Panc1 (cell line): ENCODE results near the gene OSGIN1. TPM values are rescaled to one million over a fixed set of nuclear protein-coding genes. Genes with fewer than 3 reads are reported as not detected.

Source experiments
- ATAC-seq: fragments of 200-7000 bp; cut with Tn5 transposase; 2 replicates; pipeline ENCODE4 v1.9.1; 2020; ENCODE audit warnings: mild to moderate bottlenecking, moderate library complexity
- BruUV-seq: library from RNA; stranded (reverse); fragments of 400-500 nt; replicated peaks from 2 replicates; lab custom pipeline; 2021; lab: Mats Ljungman, UMichigan
- CTCF ChIA-PET: fragments of 300-600 bp; sonication (Branson Sonifier 250); formaldehyde crosslinking; loops from one replicate; lab custom pipeline; 2022; ENCODE audit warnings: antibody characterized with exemption; lab: Charles Lee
- POLR2A ChIA-PET: fragments of 300-600 bp; sonication (Branson Sonifier 250); formaldehyde crosslinking; loops from one replicate; lab custom pipeline; 2022; ENCODE audit warnings: antibody characterized with exemption; lab: Charles Lee
- DNase-seq: peaks from one replicate; pipeline ENCODE4 v3.0.0-alpha.2; 2010; ENCODE audit warnings: low read depth, low spot score
- H3K27ac ChIP-seq: 2 replicates; pipeline ENCODE4 v1.5.1; 2011; ENCODE audit warnings: mild to moderate bottlenecking, low read length, inconsistent platforms
- H3K27me3 ChIP-seq: fragments of 200-500 bp; sonication (Bioruptor generic); 2 replicates; pipeline ENCODE4 v1.6.0; 2014; ENCODE audit warnings: low read length, inconsistent platforms; ENCODE audit not compliant: control insufficient read depth, insufficient read depth
- H3K36me3 ChIP-seq: fragments of 200-500 bp; sonication (Bioruptor generic); 2 replicates; pipeline ENCODE4 v1.5.1; 2014; ENCODE audit warnings: inconsistent platforms, mild to moderate bottlenecking, low read length, moderate library complexity; ENCODE audit not compliant: control insufficient read depth, insufficient read depth
- H3K4me1 ChIP-seq: 2 replicates; pipeline ENCODE4 v1.5.1; 2011; ENCODE audit warnings: inconsistent platforms, mild to moderate bottlenecking, low read length, moderate library complexity; ENCODE audit not compliant: control insufficient read depth, insufficient read depth
- H3K4me3 ChIP-seq, 2 experiments: 2 replicates each; pipeline ENCODE4 v1.5.1; 2011 to 2012; ENCODE audit warnings: low read depth in 2 of 2, low read length in 2 of 2, mild to moderate bottlenecking in 2 of 2, inconsistent platforms in 1 of 2, moderate library complexity in 1 of 2
- H3K9me3 ChIP-seq: fragments of 200-500 bp; sonication (Bioruptor generic); 2 replicates; pipeline ENCODE4 v1.5.1; 2014; ENCODE audit warnings: low read depth, mild to moderate bottlenecking, inconsistent platforms, low read length, moderate library complexity; ENCODE audit not compliant: control insufficient read depth, insufficient read depth
- POLR2AphosphoS5 ChIP-seq: IDR thresholded peaks from 2 replicates; pipeline ENCODE4 v1.6.1; 2012; ENCODE audit warnings: mild to moderate bottlenecking, low read depth, low read length, moderate library complexity
- REST ChIP-seq, 2 experiments: IDR thresholded peaks; 2 replicates each; pipeline ENCODE4 v1.6.1; 2011 to 2012; ENCODE audit warnings: low read depth in 2 of 2, control low read depth in 1 of 2, low read length in 1 of 2, mild to moderate bottlenecking in 1 of 2, moderate library complexity in 1 of 2; ENCODE audit not compliant: insufficient read depth in 1 of 2
- SIN3A ChIP-seq: IDR thresholded peaks from 2 replicates; pipeline ENCODE4 v1.6.1; 2012; ENCODE audit warnings: low read depth, mild to moderate bottlenecking, low read length, moderate library complexity, borderline replicate concordance; ENCODE audit not compliant: insufficient read depth
- TCF7L2 ChIP-seq: IDR thresholded peaks from 2 replicates; pipeline ENCODE4 v1.6.1; 2011; ENCODE audit warnings: mild to moderate bottlenecking, low read depth, low read length, inconsistent platforms
- in situ Hi-C: cut with HindIII; loops from 2 replicates; pipeline ENCODE4 v1.10.0; 2016; ENCODE audit warnings: low sequenced_read_pairs, low pct_unique_long_range_greater_than_20kb
- intact Hi-C: fragments of 100-400 bp; cut with micrococcal nuclease; formaldehyde crosslinking; loops from one replicate; pipeline ENCODE4 v1.10.0; 2022; ENCODE audit not compliant: unreplicated experiment
- total RNA-seq: library from RNA; stranded (reverse); gene quantifications from one replicate; pipeline ENCODE4 v1.2.1, GENCODE V29; 2021; ENCODE audit not compliant: unreplicated experiment
- TF ChIP-seq, protein P1 (sequence below): fragments of 450-650 bp; IDR thresholded peaks from 2 replicates; pipeline ENCODE4 v1.5.1; 2017; ENCODE audit warnings: mild to moderate bottlenecking

The OSGIN1 gene
- total RNA-seq, 1 experiment from 2014 or later: 4.9 TPM

DNA sequence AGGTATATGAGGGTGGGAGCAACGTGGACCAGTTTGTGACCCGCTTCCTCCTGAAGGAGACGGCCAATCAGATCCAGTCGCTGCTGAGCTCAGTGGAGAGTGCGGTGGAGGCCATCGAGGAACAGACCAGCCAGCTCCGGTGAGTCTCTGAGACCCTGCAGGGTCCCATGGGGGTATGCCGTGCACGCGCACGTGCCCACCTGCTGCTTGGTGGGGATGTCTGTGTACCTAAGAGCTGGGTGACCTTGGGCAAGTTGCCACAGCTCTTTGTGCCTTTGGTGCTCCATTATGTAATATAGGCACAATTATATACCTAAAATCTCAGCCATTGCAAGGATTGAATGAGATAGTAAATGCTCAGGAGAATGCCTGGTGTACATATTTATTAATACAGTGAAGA lies 37.5 kb downstream of the OSGIN1 start:
- TF ChIP-seq, protein P1, sequence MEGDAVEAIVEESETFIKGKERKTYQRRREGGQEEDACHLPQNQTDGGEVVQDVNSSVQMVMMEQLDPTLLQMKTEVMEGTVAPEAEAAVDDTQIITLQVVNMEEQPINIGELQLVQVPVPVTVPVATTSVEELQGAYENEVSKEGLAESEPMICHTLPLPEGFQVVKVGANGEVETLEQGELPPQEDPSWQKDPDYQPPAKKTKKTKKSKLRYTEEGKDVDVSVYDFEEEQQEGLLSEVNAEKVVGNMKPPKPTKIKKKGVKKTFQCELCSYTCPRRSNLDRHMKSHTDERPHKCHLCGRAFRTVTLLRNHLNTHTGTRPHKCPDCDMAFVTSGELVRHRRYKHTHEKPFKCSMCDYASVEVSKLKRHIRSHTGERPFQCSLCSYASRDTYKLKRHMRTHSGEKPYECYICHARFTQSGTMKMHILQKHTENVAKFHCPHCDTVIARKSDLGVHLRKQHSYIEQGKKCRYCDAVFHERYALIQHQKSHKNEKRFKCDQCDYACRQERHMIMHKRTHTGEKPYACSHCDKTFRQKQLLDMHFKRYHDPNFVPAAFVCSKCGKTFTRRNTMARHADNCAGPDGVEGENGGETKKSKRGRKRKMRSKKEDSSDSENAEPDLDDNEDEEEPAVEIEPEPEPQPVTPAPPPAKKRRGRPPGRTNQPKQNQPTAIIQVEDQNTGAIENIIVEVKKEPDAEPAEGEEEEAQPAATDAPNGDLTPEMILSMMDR: no peak
- no peak for TF ChIP-seq TCF7L2
- TF ChIP-seq REST (IDR thresholded peaks at IDR 0.05; ENCODE audit: insufficient read depth in 1 of 2, low read depth in 2 of 2, low read length in 1 of 2): no peak
- no peak for TF ChIP-seq SIN3A
- TF ChIP-seq POLR2AphosphoS5: no peak
- ATAC-seq: no peak
- no peak for DNase-seq
- in situ Hi-C loops: no loop called here
- no peaks in the 10 kb centered on the region for H3K36me3 ChIP-seq
- ChIA-PET CTCF (no interaction called here), POLR2A (no interaction called here)
- H3K27ac ChIP-seq: no peak overlapping the region
- no peaks in the 10 kb centered on the region for H3K4me1 ChIP-seq
- no peaks in the 10 kb centered on the region for H3K9me3 ChIP-seq
- no TSS peak for BruUV-seq
- H3K27me3 ChIP-seq: peaks cover 3% of the 10 kb centered on the region; the same call in 1 of the 2 replicates
- H3K4me3 ChIP-seq: no peak overlapping the region
- intact Hi-C loops: no loop called here

- Histone ChIP-seq H3K27me3 (peaks cover 2% of the 10 kb centered on the region; the same call in 1 of the 2 replicates), H3K4me1 (no peaks in the 10 kb centered on the region), H3K4me3 (no peak overlapping the region), H3K36me3 (no peaks in the 10 kb centered on the region), H3K27ac (no peak overlapping the region), H3K9me3 (no peaks in the 10 kb centered on the region)
- ATAC-seq (no peak), DNase-seq (no peak)
- CTCF ChIA-PET: interaction anchor here (0.7 kb wide), 1 partner anchor 39 kb away, joined by 5 read pairs; the partner anchor contains the start of gene OSGIN1
- intact Hi-C loops (no loop called here), in situ Hi-C loops (no loop called here)
- POLR2A ChIA-PET: no interaction called here
- BruUV-seq: no TSS peak
- TF ChIP-seq POLR2AphosphoS5: no peak
- no peak for TF ChIP-seq TCF7L2
- TF ChIP-seq SIN3A: no peak
- TF ChIP-seq, protein P1: no peak
- TF ChIP-seq REST (IDR thresholded peaks at IDR 0.05; ENCODE audit: insufficient read depth in 1 of 2, low read depth in 2 of 2, low read length in 1 of 2): no peak
Observed at GRCh38 chr16:83992624-83993023, 39.6 kb downstream of the OSGIN1 start.
